PC-3 (cell line): ENCODE measurements around the gene RNF217.

Experiments used
- CTCF ChIP-seq: fragments of 300-600 bp; sonication (generic); conservative IDR thresholded peaks from 2 replicates; pipeline ENCODE4 v1.5.1; 2017; ENCODE audit warnings: antibody characterized with exemption, low read depth, mild to moderate bottlenecking, low read length
- EZH2 ChIP-seq: fragments of 300-600 bp; sonication (generic); IDR thresholded peaks from one replicate; pipeline ENCODE4 v1.6.1; 2017; ENCODE audit warnings: antibody characterized with exemption, mild to moderate bottlenecking, low read length; ENCODE audit not compliant: unreplicated experiment
- EZH2phosphoT487 ChIP-seq: fragments of 300-600 bp; sonication (generic); IDR thresholded peaks from 2 replicates; pipeline ENCODE4 v1.6.1; 2018; ENCODE audit warnings: mild to moderate bottlenecking, antibody characterized with exemption, low read length, borderline replicate concordance

DNA sequence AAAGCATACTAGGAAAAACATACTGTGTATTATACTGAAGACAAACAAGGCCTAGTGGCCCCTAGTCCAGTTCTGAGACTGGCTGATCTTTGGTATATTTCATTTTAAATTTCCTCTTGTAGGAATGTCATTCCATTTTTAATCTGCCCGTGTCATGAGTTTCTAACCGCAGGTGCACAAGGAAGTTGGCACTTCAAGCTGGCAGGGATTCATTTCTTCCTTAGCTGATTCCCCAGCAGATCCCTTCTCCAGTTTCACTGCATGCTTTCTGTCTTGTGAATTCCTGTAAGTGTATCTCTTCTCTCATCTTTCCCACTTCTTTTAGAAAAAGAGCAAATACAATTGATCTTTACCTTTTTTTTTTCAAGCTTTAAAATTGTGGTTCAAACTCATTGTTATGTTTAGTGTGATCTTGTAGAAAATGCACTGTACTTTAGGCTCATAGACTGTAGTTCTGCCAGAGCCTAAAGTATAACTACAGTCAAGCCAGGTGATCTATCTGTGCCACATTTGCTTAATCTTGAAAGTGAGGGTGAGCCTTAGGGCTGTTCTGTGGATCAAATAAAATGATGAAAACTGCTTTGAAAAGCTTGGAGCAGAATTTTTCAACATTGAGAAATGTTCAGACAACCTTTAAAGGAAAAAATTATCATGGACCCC is 37.0 kb downstream of the RNF217 start:
- no peak for TF ChIP-seq CTCF
- TF ChIP-seq EZH2, result no peak
- TF ChIP-seq EZH2phosphoT487, result no peak
